Coronary artery (tissue), 2 donors: ENCODE data around the gene NR5A1.

Experiments used
- DNase-seq: peaks from one replicate; pipeline ENCODE4 v3.0.0-alpha.2; 2017; ENCODE audit warnings: low spot score
- H3K27ac ChIP-seq, 2 donors: fragments of 200-600 bp; sonication (generic); one replicate each; pipeline ENCODE4 v1.5.1; 2016 to 2019
- H3K4me3 ChIP-seq: fragments of 200-600 bp; sonication (generic); 2 replicates; pipeline ENCODE4 v1.5.1; 2016; ENCODE audit warnings: mild to moderate bottlenecking, moderate library complexity
- CTCF ChIP-seq: fragments of 200-600 bp; sonication (generic); IDR thresholded peaks from one replicate; pipeline ENCODE4 v1.5.1; 2019; ENCODE audit warnings: antibody characterized with exemption

Gene NR5A1

GRCh38 chr9:124477211-124477647 is 30.0 kb downstream of the NR5A1 start:
- Histone ChIP-seq H3K27ac (no peak overlapping the region), H3K4me3 (peak overlapping the region; percentile 14)
- no peak for DNase-seq
- no peak for TF ChIP-seq CTCF

GRCh38 chr9:124475868-124476690 is 31.1 kb downstream of the NR5A1 start:
- TF ChIP-seq CTCF: no peak
- no peak overlapping the region for H3K27ac ChIP-seq
- no peak for DNase-seq

GRCh38 chr9:124475158-124475867 is 31.9 kb downstream of the NR5A1 start:
- DNase-seq: no peak
- Histone ChIP-seq H3K4me3 (no peak overlapping the region), H3K27ac (no peak overlapping the region)
- no peak for TF ChIP-seq CTCF

More at GRCh38 chr9:124475868-124476690, 31.1 kb downstream of the NR5A1 start:
- H3K4me3 ChIP-seq: no peak overlapping the region

- no peak for TF ChIP-seq CTCF
These were observed 33.0 kb downstream of the NR5A1 start for GRCh38 chr9:124474151-124474550.

GRCh38 chr9:124473310-124473709 is 33.9 kb downstream of the NR5A1 start:
- Histone ChIP-seq H3K27ac (no peak overlapping the region), H3K4me3 (no peak overlapping the region)
- TF ChIP-seq CTCF: no peak
- no peak for DNase-seq

More at GRCh38 chr9:124474151-124474550, 33.0 kb downstream of the NR5A1 start:
- Histone ChIP-seq H3K27ac (no peak overlapping the region), H3K4me3 (no peak overlapping the region)
- DNase-seq: no peak

- no peak for DNase-seq
- Histone ChIP-seq H3K27ac (no peak overlapping the region), H3K4me3 (no peak overlapping the region)
- TF ChIP-seq CTCF: no peak
These were observed 34.4 kb downstream of the NR5A1 start for GRCh38 chr9:124472770-124473169.

- TF ChIP-seq CTCF: no peak
- no peak overlapping the region for H3K4me3 ChIP-seq
- H3K27ac ChIP-seq: no peak overlapping the region
- DNase-seq: no peak
These were observed 35.4 kb downstream of the NR5A1 start for GRCh38 chr9:124471761-124472160.
